Measurements from ENCODE around the gene LSAMP. TPM values are rescaled to one million over a fixed set of nuclear protein-coding genes. Genes with fewer than 3 reads are reported as not detected.

The LSAMP gene
- total and polyA plus RNA-seq, 9 of the 15 experiments (the other 6 are each of a cell fraction or from before 2014, with no cell fraction given): 0.09 to 0.11 TPM; not detected in 7

DNA sequence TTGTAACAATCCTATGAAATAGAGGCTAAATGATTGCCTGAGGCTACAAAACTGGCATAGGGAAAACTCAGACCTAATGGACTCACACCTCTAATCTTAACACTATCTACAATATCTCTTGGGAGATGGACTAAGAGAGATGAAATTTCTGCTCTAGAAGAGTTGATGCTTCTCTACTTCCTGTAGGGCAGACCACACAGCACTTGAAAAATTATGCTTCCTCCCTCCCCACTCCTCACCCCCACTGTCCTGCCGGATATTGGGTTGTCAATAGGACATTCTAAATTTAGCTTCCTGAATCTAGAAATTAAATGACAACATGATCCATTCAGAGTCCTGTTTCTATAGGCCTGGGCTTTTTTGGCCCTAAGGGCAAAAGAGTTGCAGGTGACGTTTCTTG is 526.4 kb downstream of the LSAMP start (continued):
- TF ChIP-seq FOSL1 (tag; conservative IDR thresholded peaks at IDR 0.05): no peak
- TF ChIP-seq TAF7 (tag; IDR thresholded peaks at IDR 0.05): no peak
- TF ChIP-seq ZFP1 (CRISPR knock-in tag; IDR thresholded peaks at IDR 0.05): no peak
- TF ChIP-seq, protein P1, sequence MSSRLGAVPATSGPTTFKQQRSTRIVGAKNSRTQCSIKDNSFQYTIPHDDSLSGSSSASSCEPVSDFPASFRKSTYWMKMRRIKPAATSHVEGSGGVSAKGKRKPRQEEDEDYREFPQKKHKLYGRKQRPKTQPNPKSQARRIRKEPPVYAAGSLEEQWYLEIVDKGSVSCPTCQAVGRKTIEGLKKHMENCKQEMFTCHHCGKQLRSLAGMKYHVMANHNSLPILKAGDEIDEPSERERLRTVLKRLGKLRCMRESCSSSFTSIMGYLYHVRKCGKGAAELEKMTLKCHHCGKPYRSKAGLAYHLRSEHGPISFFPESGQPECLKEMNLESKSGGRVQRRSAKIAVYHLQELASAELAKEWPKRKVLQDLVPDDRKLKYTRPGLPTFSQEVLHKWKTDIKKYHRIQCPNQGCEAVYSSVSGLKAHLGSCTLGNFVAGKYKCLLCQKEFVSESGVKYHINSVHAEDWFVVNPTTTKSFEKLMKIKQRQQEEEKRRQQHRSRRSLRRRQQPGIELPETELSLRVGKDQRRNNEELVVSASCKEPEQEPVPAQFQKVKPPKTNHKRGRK (tag; IDR thresholded peaks at IDR 0.05): no peak

GRCh38 chr3:115916866-115917265 is 528.4 kb downstream of the LSAMP start:
- Histone ChIP-seq H3K36me3 (ENCODE audit: control insufficient read depth, insufficient read depth, low read length) (no peaks in the 10 kb centered on the region), H4K20me1 (replicated peaks; ENCODE audit: control insufficient read depth, insufficient read depth, low read length) (no peaks in the 10 kb centered on the region), H3K4me2 (ENCODE audit: insufficient read depth, low read length) (no peak overlapping the region), H3K9ac (ENCODE audit: insufficient read depth in 1 of 2, low read depth in 2 of 2, low read length in 2 of 2) (no peak overlapping the region), H3K27me3 (ENCODE audit: control insufficient read depth in 2 of 2, insufficient read depth in 2 of 2, low read length in 2 of 2) (no peaks in the 10 kb centered on the region), H3K4me1 (replicated peaks in 1 of 2; ENCODE audit: control insufficient read depth in 2 of 2, insufficient read depth in 2 of 2, low read length in 2 of 2) (no peaks in the 10 kb centered on the region), H3K79me2 (ENCODE audit: control insufficient read depth, insufficient read depth, low read length) (no peaks in the 10 kb centered on the region), H3K9me3 (replicated peaks; ENCODE audit: control insufficient read depth, insufficient read depth, low read depth, low read length) (no peaks in the 10 kb centered on the region), H3K27ac (ENCODE audit: extremely low read depth, low read depth, low read length) (no peak overlapping the region), H3K9me1 (ENCODE audit: control insufficient read depth, insufficient read depth, low read length) (no peaks in the 10 kb centered on the region), H2AFZ (ENCODE audit: low read depth, low read length) (no peak overlapping the region), H3K4me3 (no peak overlapping the region)
- no peak for DNase-seq (ENCODE audit: extremely low read depth in 1 of 4, low spot score in 3 of 4)
- intact Hi-C loops (cut with micrococcal nuclease): no loop called here
- CTCF ChIA-PET (ENCODE audit: low intra/inter-chr PET ratio): no interaction called here
- no peak for ATAC-seq
- POLR2A ChIA-PET: interaction anchor here (0.7 to 1.2 kb wide), 2 partner anchors 55 to 460 kb away, joined by 3 to 4 read pairs; no protein-coding TSS in a partner anchor
- 0% methylated on average over 1 of the region's 1 CpG for WGBS (ENCODE audit: insufficient coverage, low coverage, missing lambda C conversion rate)
- no TSS peak for BruUV-seq (replicated peaks)
- no peak for TF ChIP-seq NCOA2 (IDR thresholded peaks at IDR 0.05; ENCODE audit: partially characterized antibody in 2 of 2)
- no peak for TF ChIP-seq SMAD4 (CRISPR knock-in tag; conservative IDR thresholded peaks at IDR 0.05)
- no peak for TF ChIP-seq ZNF347 (CRISPR knock-in tag; IDR thresholded peaks at IDR 0.05; ENCODE audit: low read depth)
- TF ChIP-seq ZNF507 (tag; conservative IDR thresholded peaks at IDR 0.05): no peak
- no peak for TF ChIP-seq CAMTA2 (CRISPR knock-in tag; conservative IDR thresholded peaks at IDR 0.05)
- TF ChIP-seq ZBTB9 (CRISPR knock-in tag; IDR thresholded peaks at IDR 0.05): no peak
- in situ Hi-C loops (cut with MboI): no loop called here
- no peak for FAIRE-seq
